Gastrocnemius medialis (tissue), 4 donors: ENCODE measurements around the gene FIP1L1. TPM values are rescaled to one million over a fixed set of nuclear protein-coding genes. Genes with fewer than 3 reads are reported as not detected.
"Not testable (repeated sequence)": the region's sequence is repeated elsewhere in the genome, so short reads cannot be mapped to it uniquely, and the experiment has no call there.

ENCODE experiments used
- ATAC-seq, 2 donors: fragments of 150-250 bp; one replicate each; pipeline ENCODE4 v1.9.1; 2016
- DNase-seq, 2 donors: peaks; one replicate each; pipeline ENCODE4 v3.0.0-alpha.2; 2019
- H3K27ac ChIP-seq, 4 donors: fragments of 200-600 bp; sonication (generic); 1 replicate in 1 of 4; 2 replicates in 3 of 4; pipeline ENCODE4 v1.5.1; 2016 to 2018; ENCODE audit warnings: mild to moderate bottlenecking in 2 of 4, moderate library complexity in 1 of 4
- H3K27me3 ChIP-seq, 3 donors: fragments of 200-600 bp; sonication (generic) in 2 of 3; 1 replicate in 1 of 3; 2 replicates in 2 of 3; pipeline versions ENCODE4 v1.5.1 to v1.6.0; 2016 to 2019; ENCODE audit warnings: mild to moderate bottlenecking in 1 of 3, moderate library complexity in 1 of 3
- H3K36me3 ChIP-seq, 2 donors: fragments of 200-600 bp; sonication (generic) in 1 of 2; one replicate each; pipeline ENCODE4 v1.5.1; 2017 to 2018
- H3K4me1 ChIP-seq, 2 donors: fragments of 200-600 bp; sonication (generic) in 1 of 2; one replicate each; pipeline ENCODE4 v1.5.1; 2016 to 2017; ENCODE audit warnings: mild to moderate bottlenecking in 2 of 2
- H3K4me3 ChIP-seq, 4 donors: fragments of 200-600 bp; sonication (generic) in 3 of 4; 1 replicate in 1 of 4; 2 replicates in 3 of 4; pipeline ENCODE4 v1.5.1; 2016 to 2019; ENCODE audit warnings: mild to moderate bottlenecking in 2 of 4
- H3K9me3 ChIP-seq, 3 donors: fragments of 200-600 bp; sonication (generic) in 2 of 3; 1 replicate in 1 of 3; 2 replicates in 2 of 3; pipeline ENCODE4 v1.5.1; 2016 to 2019
- POLR2A ChIP-seq, 2 donors: fragments of 450-650 bp; IDR thresholded peaks; one replicate each; pipeline ENCODE4 v1.6.1; 2017; ENCODE audit warnings: antibody characterized with exemption in 2 of 2, mild to moderate bottlenecking in 2 of 2, moderate library complexity in 2 of 2
- in situ Hi-C, 4 donors: fragments of 200-750 bp; cut with MboI; loops; one replicate each; pipeline versions ENCODE4 v1.15.0 to v1.8.0; 2017; ENCODE audit warnings: low sequenced_read_pairs in 4 of 4
- intact Hi-C: fragments of 100-400 bp; cut with DNase I; formaldehyde crosslinking; loops from one replicate; pipeline ENCODE4 v1.15.1; 2023; ENCODE audit warnings: low total_unique reads
- total RNA-seq, 4 donors: library from RNA; depleted of rRNA; stranded (reverse); fragments of >200 nt; gene quantifications; one replicate each; pipeline versions ENCODE4 v1.1.0 to v1.2.3, GENCODE V29; 2016
- TF ChIP-seq, protein P1 (sequence below), 5 experiments: fragments of 450-650 bp in 3 of 5; fragments of 200-600 bp in 2 of 5; sonication (generic) in 2 of 5; IDR thresholded peaks in 4 of 5; conservative IDR thresholded peaks in 1 of 5; 1 replicate in 4 of 5; 2 replicates in 1 of 5; pipeline ENCODE4 v1.5.1; 2016 to 2019; ENCODE audit warnings: antibody characterized with exemption in 5 of 5, mild to moderate bottlenecking in 3 of 5, moderate library complexity in 3 of 5

FIP1L1 gene
- total RNA-seq, 4 donors from 2014 or later: 26.7 to 36.6 (median 31.1) TPM

GRCh38 chr4:53380221-53380620 lies 2.8 kb downstream of the FIP1L1 start:
- no peak for DNase-seq

DNA sequence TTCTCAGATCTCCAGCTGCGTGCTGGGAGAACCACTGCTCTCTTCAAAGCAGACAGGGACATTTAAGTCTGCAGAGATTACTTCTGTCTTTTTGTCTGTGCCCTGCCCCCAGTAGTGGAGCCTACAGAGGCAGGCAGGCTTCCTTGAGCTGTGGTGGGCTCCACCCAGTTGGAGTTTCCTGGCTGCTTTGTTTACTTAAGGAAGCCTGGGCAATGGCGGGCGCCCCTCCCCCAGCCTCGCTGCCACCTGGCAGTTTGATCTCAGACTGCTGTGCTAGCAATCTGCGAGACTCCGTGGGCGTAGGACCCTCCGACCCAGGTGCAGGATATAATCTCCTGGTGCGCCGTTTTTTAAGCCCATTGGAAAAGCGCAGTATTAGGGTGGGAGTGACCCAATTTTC lies 32.0 kb downstream of the FIP1L1 start:
- H3K27ac ChIP-seq, in situ Hi-C loops, ATAC-seq, intact Hi-C loops, H3K4me1 ChIP-seq, H3K36me3 ChIP-seq, H3K9me3 ChIP-seq, H3K27me3 ChIP-seq, DNase-seq, H3K4me3 ChIP-seq: not testable (repeated sequence)

More at GRCh38 chr4:53380221-53380620, 2.8 kb downstream of the FIP1L1 start:
- TF ChIP-seq POLR2A (IDR thresholded peaks at IDR 0.05): no peak
- TF ChIP-seq, protein P1, sequence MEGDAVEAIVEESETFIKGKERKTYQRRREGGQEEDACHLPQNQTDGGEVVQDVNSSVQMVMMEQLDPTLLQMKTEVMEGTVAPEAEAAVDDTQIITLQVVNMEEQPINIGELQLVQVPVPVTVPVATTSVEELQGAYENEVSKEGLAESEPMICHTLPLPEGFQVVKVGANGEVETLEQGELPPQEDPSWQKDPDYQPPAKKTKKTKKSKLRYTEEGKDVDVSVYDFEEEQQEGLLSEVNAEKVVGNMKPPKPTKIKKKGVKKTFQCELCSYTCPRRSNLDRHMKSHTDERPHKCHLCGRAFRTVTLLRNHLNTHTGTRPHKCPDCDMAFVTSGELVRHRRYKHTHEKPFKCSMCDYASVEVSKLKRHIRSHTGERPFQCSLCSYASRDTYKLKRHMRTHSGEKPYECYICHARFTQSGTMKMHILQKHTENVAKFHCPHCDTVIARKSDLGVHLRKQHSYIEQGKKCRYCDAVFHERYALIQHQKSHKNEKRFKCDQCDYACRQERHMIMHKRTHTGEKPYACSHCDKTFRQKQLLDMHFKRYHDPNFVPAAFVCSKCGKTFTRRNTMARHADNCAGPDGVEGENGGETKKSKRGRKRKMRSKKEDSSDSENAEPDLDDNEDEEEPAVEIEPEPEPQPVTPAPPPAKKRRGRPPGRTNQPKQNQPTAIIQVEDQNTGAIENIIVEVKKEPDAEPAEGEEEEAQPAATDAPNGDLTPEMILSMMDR (IDR thresholded peaks at IDR 0.05 in 4 of 5, conservative IDR thresholded peaks at IDR 0.05 in 1 of 5): no peak
- in situ Hi-C loops (loop anchor here in 2 of 4 donors (25.0 kb wide), 3 partner anchors 368 to 857 kb away; partner anchors contain the start of genes PDGFRA (in 1 of the 2) and RASL11B (in 1 of the 2)), intact Hi-C loops (no loop called here)
- Histone ChIP-seq H3K9me3 (no peaks in the 10 kb centered on the region), H3K27ac (no peak overlapping the region), H3K36me3 (peaks cover 0 to 26% of the 10 kb centered on the region in 2 donors), H3K4me1 (peaks cover 13% of the 10 kb centered on the region in 2 donors), H3K27me3 (no peaks in the 10 kb centered on the region), H3K4me3 (no peak overlapping the region)
- no peak for ATAC-seq

DNA sequence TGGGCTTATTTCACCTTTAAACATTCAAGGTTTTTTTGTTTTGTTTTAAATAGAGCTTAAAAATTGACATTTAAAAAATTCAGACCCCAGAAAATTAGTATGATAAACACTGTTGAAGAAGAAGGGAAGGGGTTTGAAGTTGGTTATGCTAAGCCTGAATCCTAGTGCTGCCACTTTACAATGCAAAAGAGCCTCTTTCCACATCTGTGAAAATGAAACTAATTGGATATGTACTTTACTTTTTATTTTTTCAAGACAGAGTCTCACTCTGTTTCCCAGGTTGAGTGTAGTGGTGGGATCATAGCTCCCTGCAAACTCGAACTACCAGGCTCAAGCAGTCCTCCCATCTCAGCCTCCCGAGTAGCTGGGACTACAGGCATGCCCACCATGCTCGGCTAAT lies 41.8 kb downstream of the FIP1L1 start:
- in situ Hi-C loops (no loop called here), intact Hi-C loops (no loop called here)
- Histone ChIP-seq H3K9me3 (no peaks in the 10 kb centered on the region), H3K27me3 (no peaks in the 10 kb centered on the region), H3K4me1 (peaks cover 0 to 2% of the 10 kb centered on the region in 2 donors), H3K36me3 (no peaks in the 10 kb centered on the region), H3K27ac (no peak overlapping the region), H3K4me3 (no peak overlapping the region)
- DNase-seq: no peak
- ATAC-seq: no peak
- no peak for TF ChIP-seq POLR2A (IDR thresholded peaks at IDR 0.05)
- TF ChIP-seq, protein P1 (IDR thresholded peaks at IDR 0.05 in 4 of 5, conservative IDR thresholded peaks at IDR 0.05 in 1 of 5): no peak

- DNase-seq: no peak
- no peak overlapping the region for H3K27ac ChIP-seq
These were observed 44.4 kb downstream of the FIP1L1 start for GRCh38 chr4:53421791-53422190.

GRCh38 chr4:53422367-53422766 lies 44.9 kb downstream of the FIP1L1 start:
- Histone ChIP-seq H3K27me3 (no peaks in the 10 kb centered on the region), H3K9me3 (no peaks in the 10 kb centered on the region), H3K36me3 (peaks cover 0 to 7% of the 10 kb centered on the region in 2 donors), H3K4me1 (no peaks in the 10 kb centered on the region), H3K4me3 (no peak overlapping the region), H3K27ac (no peak overlapping the region)
- ATAC-seq (no peak), DNase-seq (no peak)
- intact Hi-C loops (no loop called here), in situ Hi-C loops (no loop called here)
- no peak for TF ChIP-seq POLR2A (IDR thresholded peaks at IDR 0.05)
- TF ChIP-seq, protein P1 (IDR thresholded peaks at IDR 0.05 in 4 of 5, conservative IDR thresholded peaks at IDR 0.05 in 1 of 5): no peak

More at GRCh38 chr4:53421791-53422190, 44.4 kb downstream of the FIP1L1 start:
- H3K27me3 ChIP-seq: no peaks in the 10 kb centered on the region
- ATAC-seq: no peak
- TF ChIP-seq, protein P1 (IDR thresholded peaks at IDR 0.05 in 4 of 5, conservative IDR thresholded peaks at IDR 0.05 in 1 of 5): no peak
- no peak for TF ChIP-seq POLR2A (IDR thresholded peaks at IDR 0.05)
- in situ Hi-C loops (no loop called here), intact Hi-C loops (no loop called here)
- H3K4me3 ChIP-seq: no peak overlapping the region
- H3K9me3 ChIP-seq: no peaks in the 10 kb centered on the region
- H3K4me1 ChIP-seq: no peaks in the 10 kb centered on the region
- peaks cover 0 to 7% of the 10 kb centered on the region in 2 donors for H3K36me3 ChIP-seq
